ENCODE measurements around the gene ZP4. TPM values are rescaled to one million over a fixed set of nuclear protein-coding genes. Genes with fewer than 3 reads are reported as not detected.

The ZP4 gene
- total and polyA plus RNA-seq, 2 of the 4 experiments (the other 2 are of a cell fraction), result not detected

GRCh38 chr1:237838904-237839534, 51.7 kb downstream of the ZP4 start:
- no peak overlapping the region for H4K5ac ChIP-seq (ENCODE audit: low read depth, low read length)
- POLR2A ChIA-PET (ENCODE audit: unreplicated experiment), result no interaction called here
- no peak overlapping the region for H2AK9ac ChIP-seq (replicated peaks; ENCODE audit: low read depth, low read length, poor library complexity)
- ATAC-seq (ENCODE audit: low read depth) (no peak), DNase-seq (no peak)
- no peak overlapping the region for H3K23ac ChIP-seq (ENCODE audit: low read depth, low read length)
- H3K36me3 ChIP-seq (ENCODE audit: control insufficient read depth, insufficient read depth, low read length), result no peaks in the 10 kb centered on the region
- no peak overlapping the region for H3K4ac ChIP-seq (ENCODE audit: low read depth, low read length)
- H3K27me3 ChIP-seq (ENCODE audit: control insufficient read depth, insufficient read depth, low read length), result no peaks in the 10 kb centered on the region
- H2AK5ac ChIP-seq (ENCODE audit: low read depth, low read length), result no peak overlapping the region
- no peak overlapping the region for H3K9ac ChIP-seq (ENCODE audit: low read depth, low read length)
- H3K9me3 ChIP-seq (ENCODE audit: control insufficient read depth, insufficient read depth, low read length), result peaks cover 6% of the 10 kb centered on the region; the same call in 1 of the 2 replicates
- no peak overlapping the region for H3K18ac ChIP-seq (ENCODE audit: low read depth, low read length)
- H3K79me1 ChIP-seq (ENCODE audit: low read depth in 1 of 2, low read length in 2 of 2), result no peaks in the 10 kb centered on the region
- no peak overlapping the region for H2BK20ac ChIP-seq (ENCODE audit: low read depth, low read length)
- no peak overlapping the region for H2BK5ac ChIP-seq (ENCODE audit: low read depth, low read length, poor library complexity, severe bottlenecking)
- H3K56ac ChIP-seq (ENCODE audit: extremely low read depth, insufficient read depth, low read length), result no peak overlapping the region
- H3K14ac ChIP-seq (replicated peaks; ENCODE audit: low read depth, low read length), result no peak overlapping the region
- intact Hi-C loops (cut with micrococcal nuclease), result no loop called here
- no peak overlapping the region for H2BK15ac ChIP-seq (ENCODE audit: low read depth, low read length)
- H4K91ac ChIP-seq (ENCODE audit: insufficient read depth, low read depth, low read length), result no peak overlapping the region
- H4K8ac ChIP-seq (ENCODE audit: low read depth in 2 of 2, low read length in 2 of 2), result no peak overlapping the region
- dilution Hi-C loops (cut with HindIII; ENCODE audit: low sequenced_read_pairs, unreplicated experiment), result no loop called here
- H3K4me1 ChIP-seq (ENCODE audit: control insufficient read depth, insufficient read depth, low read length), result no peaks in the 10 kb centered on the region
- TF ChIP-seq RFX5 (IDR thresholded peaks at IDR 0.05; ENCODE audit: low read depth, low read length) (no peak), NFE2L2 (IDR thresholded peaks at IDR 0.05; ENCODE audit: low read depth, low read length) (no peak), RCOR1 (IDR thresholded peaks at IDR 0.05; ENCODE audit: insufficient replicate concordance, low read length) (no peak), POLR2A (IDR thresholded peaks at IDR 0.05; ENCODE audit: low read depth, low read length) (no peak), ELK1 (IDR thresholded peaks at IDR 0.05; ENCODE audit: borderline replicate concordance, low read depth, low read length) (no peak), MXI1 (IDR thresholded peaks at IDR 0.05; ENCODE audit: borderline replicate concordance, low read depth, low read length) (no peak), CEBPB (IDR thresholded peaks at IDR 0.05; ENCODE audit: low read depth, low read length) (no peak), SMC3 (IDR thresholded peaks at IDR 0.05; ENCODE audit: low read depth, low read length) (no peak), BHLHE40 (IDR thresholded peaks at IDR 0.05; ENCODE audit: low read depth, low read length) (no peak), FOS (IDR thresholded peaks at IDR 0.05; ENCODE audit: low read depth, low read length) (no peak), CHD1 (IDR thresholded peaks at IDR 0.05; ENCODE audit: low read depth, low read length) (no peak), MAFK (IDR thresholded peaks at IDR 0.05; ENCODE audit: low read depth, low read length) (no peak), USF2 (IDR thresholded peaks at IDR 0.05; ENCODE audit: low read depth, low read length) (no peak), CTCF (conservative IDR thresholded peaks at IDR 0.05; ENCODE audit: low read depth, low read length) (no peak)
- no peak overlapping the region for H2AFZ ChIP-seq (replicated peaks; ENCODE audit: low read length, poor library complexity)
- no peak overlapping the region for H3K4me3 ChIP-seq (ENCODE audit: insufficient read depth, low read depth, low read length)
- CTCF ChIA-PET, result no interaction called here
- H3K27ac ChIP-seq (ENCODE audit: insufficient read depth, low read length), result no peak overlapping the region
- BruUV-seq (replicated peaks), result no TSS peak
- no peaks in the 10 kb centered on the region for H4K20me1 ChIP-seq (ENCODE audit: insufficient read depth, low read length)
- in situ Hi-C loops (cut with MboI; ENCODE audit: low sequenced_read_pairs), result no loop called here
- H3K4me2 ChIP-seq (ENCODE audit: low read depth, low read length), result no peak overlapping the region
- no peaks in the 10 kb centered on the region for H3K9me1 ChIP-seq (ENCODE audit: insufficient read depth, low read length)
- no peak overlapping the region for H2BK120ac ChIP-seq (ENCODE audit: low read depth, low read length)
- 49% methylated on average over 3 of the region's 6 CpGs; no CpG with 5 or more reads in 1 of the 2 experiments for WGBS, 2 experiments (ENCODE audit: extremely low coverage in 2 of 2, insufficient read length in 1 of 2)

Measured in IMR-90 (cell line).